Activated T-helper 1 cell treated with Interleukin-2 at 50 U/mL for 16 hours (primary cell): ENCODE measurements around the gene TMEM72.

Experiments used
- DNase-seq: peaks from one replicate; pipeline ENCODE4 v3.0.0-alpha.2; 2020; ENCODE audit warnings: low read depth

TMEM72 gene

GRCh38 chr10:44934416-44935200, 23.5 kb downstream of the TMEM72 start:
- DNase-seq = no peak

DNA sequence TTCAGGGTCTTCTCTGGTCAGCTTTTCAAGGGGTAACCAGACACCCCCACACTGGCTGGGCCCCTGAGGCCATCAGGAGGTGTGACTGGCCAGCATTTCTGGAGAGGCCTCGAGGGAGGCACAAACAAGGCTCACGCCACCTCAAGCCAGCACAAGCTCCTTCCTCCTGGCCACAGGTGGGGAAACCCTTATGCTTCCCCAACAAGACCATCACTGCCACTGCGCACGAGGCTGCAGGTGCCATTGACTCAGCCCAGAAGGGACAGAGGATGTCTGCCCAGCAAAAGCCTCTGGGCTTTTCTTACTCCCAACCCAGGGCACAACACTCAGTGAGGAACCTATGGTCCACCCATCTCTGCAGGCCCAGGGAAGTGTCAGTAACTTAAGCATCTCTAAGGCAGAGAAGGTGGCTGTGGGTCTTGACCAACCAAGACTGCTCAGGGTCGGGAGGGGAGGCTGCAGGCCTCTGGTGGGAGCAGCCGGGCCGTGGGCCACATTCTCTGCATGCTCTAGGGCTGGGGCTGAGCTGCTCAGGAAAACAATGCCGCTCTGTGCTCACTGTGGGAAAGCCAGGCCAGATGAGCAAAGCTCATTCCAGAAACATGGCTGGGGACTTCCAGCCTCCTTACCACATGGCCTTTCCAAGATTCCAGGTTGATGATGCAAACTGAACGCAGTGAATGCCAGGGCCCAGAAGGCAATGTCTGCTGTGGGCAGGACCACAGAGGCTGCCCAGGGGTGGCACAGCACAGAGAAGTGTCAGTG, 24.2 kb downstream of the TMEM72 start:
- DNase-seq = no peak

GRCh38 chr10:44935966-44936295, 24.8 kb downstream of the TMEM72 start:
- no peak for DNase-seq

GRCh38 chr10:44936314-44936975, 25.3 kb downstream of the TMEM72 start:
- DNase-seq = no peak

GRCh38 chr10:44937196-44938005, 26.3 kb downstream of the TMEM72 start:
- no peak for DNase-seq

DNA sequence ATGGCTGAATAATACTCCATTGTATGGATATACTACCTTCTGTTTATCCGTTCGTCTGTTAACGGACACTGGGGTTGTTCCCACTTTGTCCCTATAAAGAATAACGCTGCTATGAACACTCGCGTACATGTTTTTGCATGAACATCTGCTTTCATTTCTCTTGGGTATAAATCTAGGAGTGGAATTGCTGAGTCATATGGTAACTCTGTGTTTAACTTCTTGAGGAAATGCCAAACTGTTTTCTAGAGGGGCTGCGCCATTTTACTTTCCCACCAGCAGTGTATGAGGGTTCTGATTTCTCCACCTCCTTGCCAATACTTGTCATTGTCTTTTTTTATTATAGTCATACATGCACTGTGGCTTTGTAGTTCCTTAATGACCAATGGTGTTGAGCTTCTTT, 27.8 kb downstream of the TMEM72 start:
- DNase-seq = no peak

DNA sequence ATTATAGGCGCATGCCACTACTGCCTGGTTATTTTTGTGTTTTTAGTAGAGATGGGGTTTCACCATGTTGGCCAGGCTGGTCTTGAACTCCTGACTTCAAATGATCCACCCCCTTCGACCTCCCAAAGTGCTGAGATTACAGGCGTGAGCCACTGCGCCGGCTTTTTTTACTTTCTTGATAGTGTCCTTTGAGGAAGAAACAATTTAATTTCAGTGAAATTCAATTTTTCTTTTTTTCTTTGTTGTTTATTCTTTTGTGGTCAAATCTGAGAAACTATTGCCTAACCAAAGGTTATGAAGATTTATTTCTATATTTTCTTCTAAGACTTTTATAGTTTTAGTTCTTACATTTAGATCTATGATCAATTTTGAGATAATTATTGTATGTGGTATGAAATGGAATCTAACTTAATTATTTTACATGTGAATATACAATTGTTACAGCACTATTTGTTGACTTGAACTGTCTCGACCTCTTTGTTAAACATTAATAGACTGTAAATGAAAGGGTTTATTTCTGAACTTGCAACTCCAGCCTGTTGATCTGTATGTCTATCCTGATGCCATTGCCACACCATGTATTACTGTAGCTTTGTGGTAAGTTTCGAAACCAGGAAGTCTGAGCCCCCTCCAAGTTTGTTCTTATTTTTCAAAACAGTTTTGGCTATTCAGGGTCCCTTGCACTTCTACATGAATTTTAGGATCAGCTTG, 28.7 kb downstream of the TMEM72 start:
- no peak for DNase-seq

GRCh38 chr10:44944354-44944753, 33.2 kb downstream of the TMEM72 start:
- DNase-seq = no peak

DNA sequence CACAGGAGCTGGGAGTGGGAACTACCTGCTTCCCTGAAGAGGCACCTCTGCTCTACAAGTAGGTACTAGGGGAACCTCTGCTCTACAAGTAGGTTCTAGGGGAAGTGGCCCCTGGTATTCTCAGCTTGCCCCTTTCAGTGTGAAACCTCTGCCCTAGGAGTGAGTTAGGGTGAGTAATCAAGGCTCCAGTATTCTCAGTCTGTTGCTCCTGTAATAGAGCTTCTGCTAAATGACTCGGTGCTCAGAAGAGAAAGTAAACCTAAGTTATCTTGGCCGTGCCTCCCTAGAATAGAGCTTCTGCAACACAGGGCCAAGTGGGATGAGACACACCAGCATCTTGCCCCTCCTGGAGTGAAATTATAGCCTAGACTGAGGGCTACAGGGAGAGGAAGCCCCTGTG, 35.1 kb downstream of the TMEM72 start:
- no peak for DNase-seq

- no peak for DNase-seq
Measured at GRCh38 chr10:44947371-44948152, 36.4 kb downstream of the TMEM72 start.

DNA sequence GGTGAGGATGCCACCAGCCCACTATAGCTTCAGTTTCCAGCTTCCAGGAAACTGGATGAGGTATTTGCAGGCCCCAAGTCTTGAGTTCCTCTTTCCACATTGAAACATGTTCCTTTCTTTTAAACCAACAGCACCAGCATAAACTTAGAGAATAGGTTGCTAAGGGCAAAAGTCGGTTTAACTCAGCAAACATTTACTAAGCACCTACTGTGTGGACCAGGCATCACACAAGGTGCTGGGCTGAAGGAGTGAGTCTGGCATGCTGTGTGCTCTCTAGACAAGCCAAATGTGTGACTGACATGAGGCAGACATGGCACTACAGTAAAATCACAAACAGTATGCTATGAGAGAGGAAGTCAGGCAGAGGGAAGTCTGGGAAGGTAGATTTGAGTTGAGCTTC, 37.5 kb downstream of the TMEM72 start:
- DNase-seq = no peak

DNA sequence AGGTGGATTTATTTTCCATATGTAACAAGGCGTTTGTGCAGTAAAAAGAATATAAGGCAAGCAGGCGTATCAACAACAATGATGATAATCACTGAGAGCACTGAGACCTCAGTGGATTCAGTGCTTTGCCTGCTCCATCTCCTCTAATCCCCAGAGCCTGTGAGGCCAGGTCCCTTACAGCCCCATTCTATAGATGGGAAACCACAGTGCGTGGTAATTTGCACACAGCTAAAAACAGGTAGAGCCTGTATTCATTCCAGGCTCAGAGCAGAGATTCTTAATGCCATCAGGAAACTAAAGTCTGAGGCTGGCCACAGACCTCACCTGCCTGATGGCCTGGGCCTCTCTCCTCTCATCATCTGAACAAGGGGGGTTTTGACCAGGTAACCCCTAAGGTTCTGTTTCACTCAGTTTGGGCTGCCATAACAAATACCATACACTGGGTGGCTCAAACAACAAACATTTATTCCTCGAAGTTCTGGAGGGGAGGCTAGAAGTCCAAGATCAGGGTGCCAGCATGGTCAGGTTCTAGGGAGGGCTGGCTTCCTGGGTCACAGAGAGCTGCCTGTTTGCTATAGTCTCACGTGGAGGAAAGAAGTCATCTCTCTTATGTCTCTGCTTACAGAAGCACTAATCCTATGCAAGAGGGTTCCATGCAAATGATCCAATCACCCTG, 38.1 kb downstream of the TMEM72 start:
- DNase-seq = no peak

GRCh38 chr10:44949915-44950314, 38.8 kb downstream of the TMEM72 start:
- no peak for DNase-seq

GRCh38 chr10:44950326-44951225, 39.4 kb downstream of the TMEM72 start:
- no peak for DNase-seq

DNA sequence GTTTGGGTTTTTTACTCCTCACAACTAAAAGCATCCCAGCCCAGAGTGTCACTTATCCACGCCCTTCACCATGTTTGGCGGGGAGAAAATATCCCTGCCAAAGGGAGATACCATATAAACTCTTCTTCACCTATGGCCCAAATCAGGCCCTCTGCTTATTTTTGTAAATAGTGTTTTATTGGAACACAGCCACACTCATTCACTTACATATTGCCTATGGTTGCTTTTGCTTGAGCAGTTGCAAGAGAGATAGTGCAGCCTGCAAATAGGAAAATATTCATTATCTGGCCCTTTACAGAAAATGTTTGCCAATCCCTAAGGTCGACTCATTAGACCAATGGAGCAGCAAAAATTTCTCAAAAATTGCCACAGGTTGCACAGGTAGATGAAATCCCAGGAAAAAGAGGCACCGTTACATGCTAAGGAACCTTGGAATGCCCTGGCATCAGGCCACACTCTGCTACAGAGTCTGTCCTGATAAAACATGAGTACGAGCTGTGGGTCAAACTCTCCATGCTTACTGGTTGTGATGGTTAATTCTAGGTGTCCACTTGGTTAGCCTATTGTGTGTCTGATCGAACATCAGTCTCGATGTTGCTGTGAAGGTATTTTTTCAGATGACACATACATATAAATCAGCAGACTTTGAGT, 40.6 kb downstream of the TMEM72 start:
- DNase-seq = no peak

DNA sequence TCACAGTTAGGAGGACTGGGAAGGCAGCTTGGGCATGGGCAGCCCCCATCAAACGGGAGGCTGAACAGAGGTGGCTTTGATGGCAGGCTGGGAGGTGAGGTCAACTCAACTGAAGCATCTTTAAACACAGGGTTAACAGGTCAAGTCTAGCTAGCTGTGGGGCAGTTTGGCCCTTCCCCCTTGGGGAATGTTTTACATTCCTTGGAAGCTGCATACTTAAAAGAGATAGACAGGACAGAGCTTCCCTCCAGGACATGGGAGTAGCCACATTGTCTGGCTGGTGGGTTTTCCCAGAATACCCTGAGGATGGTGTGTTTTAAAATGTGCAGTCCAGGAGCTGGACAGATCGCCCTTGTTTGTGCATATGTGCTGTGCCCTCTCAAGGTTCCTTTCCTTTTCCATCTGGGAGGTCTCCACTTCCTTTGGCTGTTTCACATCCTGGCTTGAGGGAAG, 41.7 kb downstream of the TMEM72 start:
- no peak for DNase-seq

DNA sequence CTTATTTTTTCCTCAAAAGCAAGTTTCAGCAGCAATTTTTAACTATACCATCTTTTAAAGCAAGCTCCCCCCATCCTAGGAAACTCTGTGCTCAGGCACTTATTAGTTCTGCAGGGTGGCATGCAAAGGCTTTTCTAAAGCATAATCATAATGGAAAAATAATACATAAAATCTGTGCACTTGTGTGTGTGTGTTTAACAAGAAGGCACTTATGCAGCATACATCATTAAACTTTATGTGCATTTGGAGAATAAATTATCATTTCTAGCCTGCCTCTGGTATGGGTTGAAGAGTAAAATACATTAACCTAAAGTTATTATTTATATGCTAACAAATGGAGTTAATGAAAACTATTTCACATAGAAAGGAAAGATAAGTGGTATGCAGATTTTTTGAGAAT, 42.9 kb downstream of the TMEM72 start:
- DNase-seq = no peak

DNA sequence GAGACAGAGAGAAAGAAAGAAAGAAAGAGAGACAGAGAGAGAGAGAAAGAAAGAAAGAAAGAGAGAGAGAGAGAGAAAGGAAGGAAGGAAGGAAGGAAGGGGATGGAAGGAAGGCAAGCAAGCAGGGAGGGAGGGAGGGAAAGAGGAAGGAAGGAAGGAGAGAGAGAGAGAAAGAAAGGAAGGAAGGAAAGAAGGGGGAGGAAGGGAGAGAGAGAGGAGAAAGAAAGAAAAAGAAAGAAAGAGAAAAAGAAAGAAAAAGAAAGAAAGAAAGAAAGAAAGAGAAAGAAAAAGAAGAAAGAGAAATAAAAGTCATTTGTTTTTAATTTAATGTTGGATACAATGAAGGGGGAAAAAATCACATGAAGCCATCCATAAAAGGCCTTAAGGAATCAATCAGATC, 43.8 kb downstream of the TMEM72 start:
- no peak for DNase-seq
